ENCODE measurements around the gene MIA2. TPM values are rescaled to one million over a fixed set of nuclear protein-coding genes. Genes with fewer than 3 reads are reported as not detected.

Gene MIA2
- total and polyA plus RNA-seq, 2 donors from 2014 or later = 63.2 to 65.6 TPM

GRCh38 chr14:39395555-39396254 lies 162.0 kb downstream of the MIA2 start:
- FAIRE-seq (no peak), DNase-seq (no peak)
- no peak overlapping the region for H3K4me3 ChIP-seq (ENCODE audit: low read length in 3 of 3)
- H3K9ac ChIP-seq (ENCODE audit: low read length in 3 of 3) = no peak overlapping the region
- no peak overlapping the region for H3K27ac ChIP-seq (ENCODE audit: low read depth in 2 of 2, low read length in 2 of 2)
- no peaks in the 10 kb centered on the region for H3K9me3 ChIP-seq (ENCODE audit: control insufficient read depth in 2 of 3, insufficient read depth in 1 of 3, low read length in 3 of 3)
- peaks cover 0 to 26% (median 5%) of the 10 kb centered on the region in 3 donors for H3K36me3 ChIP-seq (ENCODE audit: control insufficient read depth in 2 of 3, insufficient read depth in 3 of 3, low read length in 3 of 3)
- no peak for TF ChIP-seq CTCF (IDR thresholded peaks at IDR 0.05; ENCODE audit: borderline replicate concordance, extremely low read depth, insufficient read depth)
- H3K4me1 ChIP-seq (ENCODE audit: control insufficient read depth in 2 of 3, insufficient read depth in 2 of 3, low read depth in 1 of 3, low read length in 3 of 3) = peaks cover 0 to 4% (median 0%) of the 10 kb centered on the region in 3 donors
- H3K27me3 ChIP-seq (ENCODE audit: control insufficient read depth, insufficient read depth, low read length) = no peaks in the 10 kb centered on the region
- intact Hi-C loops (cut with DNase I) = no loop called here

- H3K4me3 ChIP-seq (ENCODE audit: low read length in 3 of 3) = no peak overlapping the region
- H3K9ac ChIP-seq (ENCODE audit: low read length in 3 of 3) = no peak overlapping the region
- H3K4me1 ChIP-seq (ENCODE audit: control insufficient read depth in 2 of 3, insufficient read depth in 2 of 3, low read depth in 1 of 3, low read length in 3 of 3) = peaks cover 0 to 4% (median 0%) of the 10 kb centered on the region in 3 donors
- peaks cover 0 to 34% (median 7%) of the 10 kb centered on the region in 3 donors for H3K36me3 ChIP-seq (ENCODE audit: control insufficient read depth in 2 of 3, insufficient read depth in 3 of 3, low read length in 3 of 3)
- no peaks in the 10 kb centered on the region for H3K9me3 ChIP-seq (ENCODE audit: control insufficient read depth in 2 of 3, insufficient read depth in 1 of 3, low read length in 3 of 3)
- TF ChIP-seq CTCF (IDR thresholded peaks at IDR 0.05; ENCODE audit: borderline replicate concordance, extremely low read depth, insufficient read depth) = no peak
- FAIRE-seq (no peak), DNase-seq (no peak)
- no peaks in the 10 kb centered on the region for H3K27me3 ChIP-seq (ENCODE audit: control insufficient read depth, insufficient read depth, low read length)
- intact Hi-C loops (cut with DNase I) = no loop called here
- H3K27ac ChIP-seq (ENCODE audit: low read depth in 2 of 2, low read length in 2 of 2) = no peak overlapping the region
These were observed 162.7 kb downstream of the MIA2 start for GRCh38 chr14:39396448-39396847.

GRCh38 chr14:39398382-39398781 lies 164.7 kb downstream of the MIA2 start:
- Histone ChIP-seq H3K9ac (ENCODE audit: low read length in 3 of 3) (no peak overlapping the region), H3K27me3 (ENCODE audit: control insufficient read depth, insufficient read depth, low read length) (no peaks in the 10 kb centered on the region), H3K4me3 (ENCODE audit: low read length in 3 of 3) (no peak overlapping the region), H3K27ac (ENCODE audit: low read depth in 2 of 2, low read length in 2 of 2) (no peak overlapping the region), H3K36me3 (ENCODE audit: control insufficient read depth in 2 of 3, insufficient read depth in 3 of 3, low read length in 3 of 3) (peaks cover 0 to 32% (median 7%) of the 10 kb centered on the region in 3 donors), H3K9me3 (ENCODE audit: control insufficient read depth in 2 of 3, insufficient read depth in 1 of 3, low read length in 3 of 3) (no peaks in the 10 kb centered on the region), H3K4me1 (ENCODE audit: control insufficient read depth in 2 of 3, insufficient read depth in 2 of 3, low read depth in 1 of 3, low read length in 3 of 3) (peaks cover 0 to 4% (median 0%) of the 10 kb centered on the region in 3 donors)
- no peak for DNase-seq
- intact Hi-C loops (cut with DNase I) = no loop called here
- FAIRE-seq = no peak
- no peak for TF ChIP-seq CTCF (IDR thresholded peaks at IDR 0.05; ENCODE audit: borderline replicate concordance, extremely low read depth, insufficient read depth)

Data from kidney (tissue), 14 donors.